A673 (cell line): ENCODE data around the gene SUCLG2. TPM values are rescaled to one million over a fixed set of nuclear protein-coding genes. Genes with fewer than 3 reads are reported as not detected.

ENCODE experiments used
- BruUV-seq: library from RNA; stranded (reverse); fragments of 400-500 nt; replicated peaks from 2 replicates; lab custom pipeline; 2021; lab: Mats Ljungman, UMichigan
- CTCF ChIA-PET: fragments of 300-600 bp; sonication (Branson Sonifier 250); formaldehyde crosslinking; loops from one replicate; lab custom pipeline; 2022; ENCODE audit warnings: antibody characterized with exemption; lab: Charles Lee
- POLR2A ChIA-PET: fragments of 300-600 bp; sonication (Branson Sonifier 250); formaldehyde crosslinking; loops from one replicate; lab custom pipeline; 2022; ENCODE audit warnings: antibody characterized with exemption; ENCODE audit not compliant: low non-redundant PET; lab: Charles Lee
- DNase-seq: peaks from one replicate; pipeline ENCODE4 v3.0.0-alpha.2; 2015; ENCODE audit warnings: low spot score
- H3K27ac ChIP-seq: fragments of 200-600 bp; sonication (generic); 2 replicates; pipeline ENCODE4 v1.5.1; 2016; ENCODE audit warnings: mixed run types, low read depth, mild to moderate bottlenecking, mixed read lengths, antibody characterized with exemption, low read length; ENCODE audit not compliant: poor library complexity, severe bottlenecking
- H3K27me3 ChIP-seq: fragments of 200-600 bp; sonication (generic); replicated peaks from 2 replicates; pipeline ENCODE4 v1.6.1; 2017; ENCODE audit warnings: mixed run types, low read depth, mild to moderate bottlenecking, mixed read lengths, antibody characterized with exemption, low read length; ENCODE audit not compliant: insufficient read depth, poor library complexity
- H3K36me3 ChIP-seq: fragments of 200-600 bp; sonication (generic); 2 replicates; pipeline ENCODE4 v1.6.1; 2016; ENCODE audit warnings: mixed run types, mild to moderate bottlenecking, mixed read lengths, antibody characterized with exemption, low read length; ENCODE audit not compliant: insufficient read depth, poor library complexity, severe bottlenecking
- H3K4me1 ChIP-seq: fragments of 200-600 bp; sonication (generic); 2 replicates; pipeline ENCODE4 v1.6.1; 2017; ENCODE audit warnings: mixed run types, mild to moderate bottlenecking, mixed read lengths, antibody characterized with exemption, low read length; ENCODE audit not compliant: insufficient read depth, poor library complexity, severe bottlenecking
- H3K4me3 ChIP-seq: fragments of 200-600 bp; sonication (generic); 2 replicates; pipeline ENCODE4 v1.5.1; 2016; ENCODE audit warnings: low read depth, mixed run types, mild to moderate bottlenecking, mixed read lengths, low read length; ENCODE audit not compliant: poor library complexity, severe bottlenecking
- H3K9me3 ChIP-seq: fragments of 200-600 bp; sonication (generic); 2 replicates; pipeline ENCODE4 v1.6.1; 2016; ENCODE audit warnings: mixed run types, low read depth, mild to moderate bottlenecking, mixed read lengths, antibody characterized with exemption, low read length; ENCODE audit not compliant: poor library complexity, severe bottlenecking
- EZH2 ChIP-seq: fragments of 200-600 bp; sonication (generic); IDR thresholded peaks from 2 replicates; pipeline ENCODE4 v1.6.1; 2017; ENCODE audit warnings: borderline replicate concordance, low read depth, mild to moderate bottlenecking, mixed read lengths, antibody characterized with exemption, low read length; ENCODE audit not compliant: poor library complexity, severe bottlenecking
- intact Hi-C: fragments of 100-400 bp; cut with micrococcal nuclease; formaldehyde crosslinking; loops from one replicate; pipeline ENCODE4 v1.10.0; 2022; ENCODE audit not compliant: unreplicated experiment
- total RNA-seq: library from RNA; stranded (reverse); gene quantifications from 2 replicates; pipeline ENCODE4 v1.2.3, GENCODE V29; 2021
- TF ChIP-seq, protein P1 (sequence below): fragments of 300-800, 200-600 bp; sonication (generic); conservative IDR thresholded peaks from 2 replicates; pipeline ENCODE4 v1.5.1; 2017; ENCODE audit warnings: low read depth, mild to moderate bottlenecking, antibody characterized with exemption, low read length, moderate library complexity, mixed read lengths

The SUCLG2 gene
- total RNA-seq, 1 experiment from 2014 or later = 7.4 TPM

DNA sequence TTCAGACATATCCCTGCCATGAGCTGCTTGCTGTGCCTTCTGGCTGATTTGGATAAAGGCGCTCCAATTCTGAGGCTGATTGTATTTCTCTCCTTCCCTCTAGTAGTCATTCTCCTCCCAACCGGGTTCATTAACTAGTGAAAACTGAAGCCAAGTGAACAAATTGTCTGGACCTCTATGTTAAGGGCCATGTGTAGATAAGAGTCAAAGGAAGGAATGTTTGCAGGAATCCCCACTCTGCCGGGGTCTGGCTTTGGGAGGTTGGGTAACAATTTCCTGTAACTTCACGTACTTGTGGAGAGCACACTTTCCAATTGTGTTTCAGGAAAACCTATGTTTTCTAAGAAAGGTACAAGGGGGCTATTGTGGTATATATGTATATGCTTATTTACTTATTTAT is 38.2 kb upstream of the SUCLG2 start:
- H3K27ac ChIP-seq = no peak overlapping the region
- ChIA-PET POLR2A (no interaction called here), CTCF (no interaction called here)
- intact Hi-C loops = no loop called here
- no peak for DNase-seq
- H3K9me3 ChIP-seq = no peaks in the 10 kb centered on the region
- no peak overlapping the region for H3K4me3 ChIP-seq
- no peak for TF ChIP-seq EZH2
- TF ChIP-seq, protein P1, sequence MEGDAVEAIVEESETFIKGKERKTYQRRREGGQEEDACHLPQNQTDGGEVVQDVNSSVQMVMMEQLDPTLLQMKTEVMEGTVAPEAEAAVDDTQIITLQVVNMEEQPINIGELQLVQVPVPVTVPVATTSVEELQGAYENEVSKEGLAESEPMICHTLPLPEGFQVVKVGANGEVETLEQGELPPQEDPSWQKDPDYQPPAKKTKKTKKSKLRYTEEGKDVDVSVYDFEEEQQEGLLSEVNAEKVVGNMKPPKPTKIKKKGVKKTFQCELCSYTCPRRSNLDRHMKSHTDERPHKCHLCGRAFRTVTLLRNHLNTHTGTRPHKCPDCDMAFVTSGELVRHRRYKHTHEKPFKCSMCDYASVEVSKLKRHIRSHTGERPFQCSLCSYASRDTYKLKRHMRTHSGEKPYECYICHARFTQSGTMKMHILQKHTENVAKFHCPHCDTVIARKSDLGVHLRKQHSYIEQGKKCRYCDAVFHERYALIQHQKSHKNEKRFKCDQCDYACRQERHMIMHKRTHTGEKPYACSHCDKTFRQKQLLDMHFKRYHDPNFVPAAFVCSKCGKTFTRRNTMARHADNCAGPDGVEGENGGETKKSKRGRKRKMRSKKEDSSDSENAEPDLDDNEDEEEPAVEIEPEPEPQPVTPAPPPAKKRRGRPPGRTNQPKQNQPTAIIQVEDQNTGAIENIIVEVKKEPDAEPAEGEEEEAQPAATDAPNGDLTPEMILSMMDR = no peak
- no TSS peak for BruUV-seq
- H3K27me3 ChIP-seq = no peaks in the 10 kb centered on the region
- H3K4me1 ChIP-seq = no peaks in the 10 kb centered on the region
- no peaks in the 10 kb centered on the region for H3K36me3 ChIP-seq

DNA sequence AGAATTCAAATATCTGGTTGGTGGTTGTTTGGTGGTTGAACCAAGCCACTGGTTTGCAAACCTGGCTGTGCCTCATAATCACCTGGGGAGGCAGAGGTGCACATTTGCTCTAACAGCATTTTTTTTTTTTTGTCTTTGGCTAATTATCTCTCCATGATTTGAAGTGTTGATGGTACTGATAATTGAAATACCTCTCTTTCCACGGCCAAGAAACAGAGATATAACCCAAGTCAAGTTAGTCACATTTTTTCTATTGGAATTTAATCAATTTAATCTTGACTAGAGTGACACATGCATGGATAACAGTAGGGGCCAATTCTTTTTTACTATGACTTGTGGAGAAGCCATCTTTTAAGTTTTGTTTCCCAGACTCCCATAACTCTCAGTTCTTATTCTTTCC is 37.5 kb upstream of the SUCLG2 start:
- no TSS peak for BruUV-seq
- Histone ChIP-seq H3K27ac (no peak overlapping the region), H3K4me1 (no peaks in the 10 kb centered on the region), H3K9me3 (no peaks in the 10 kb centered on the region), H3K36me3 (no peaks in the 10 kb centered on the region), H3K27me3 (no peaks in the 10 kb centered on the region), H3K4me3 (no peak overlapping the region)
- TF ChIP-seq, protein P1 = no peak
- no peak for TF ChIP-seq EZH2
- CTCF ChIA-PET = no interaction called here
- no peak for DNase-seq
- intact Hi-C loops = no loop called here
- POLR2A ChIA-PET = no interaction called here

GRCh38 chr3:67691207-67691606 is 36.8 kb upstream of the SUCLG2 start:
- intact Hi-C loops = no loop called here
- no peak for TF ChIP-seq EZH2
- TF ChIP-seq, protein P1 = no peak
- Histone ChIP-seq H3K27me3 (no peaks in the 10 kb centered on the region), H3K4me3 (no peak overlapping the region), H3K36me3 (no peaks in the 10 kb centered on the region), H3K27ac (no peak overlapping the region), H3K4me1 (no peaks in the 10 kb centered on the region), H3K9me3 (no peaks in the 10 kb centered on the region)
- BruUV-seq = no TSS peak
- DNase-seq = no peak
- ChIA-PET CTCF (no interaction called here), POLR2A (no interaction called here)
